NB4 (cell line): Measurements from ENCODE around the gene TIPRL.
"Not testable (repeated sequence)": the region's sequence is repeated elsewhere in the genome, so short reads cannot be mapped to it uniquely, and the experiment has no call there.

Experiments used
- DNase-seq: peaks from one replicate; pipeline ENCODE4 v3.0.0; 2010; ENCODE audit warnings: low read depth
- H3K4me3 ChIP-seq: one replicate; pipeline ENCODE4 v1.5.1; 2011; ENCODE audit warnings: mild to moderate bottlenecking, low read depth, low read length, moderate library complexity
- CTCF ChIP-seq: IDR thresholded peaks from one replicate; pipeline ENCODE4 v1.5.1; 2012; ENCODE audit warnings: low read depth, low read length
- MAX ChIP-seq: IDR thresholded peaks from 2 replicates; pipeline ENCODE4 v1.6.1; 2011; ENCODE audit warnings: low read depth, low read length
- MYC ChIP-seq: IDR thresholded peaks from 2 replicates; pipeline ENCODE4 v1.6.1; 2011; ENCODE audit warnings: low read depth, low read length
- POLR2A ChIP-seq: IDR thresholded peaks from 2 replicates; pipeline ENCODE4 v1.6.1; 2011; ENCODE audit warnings: mild to moderate bottlenecking; ENCODE audit not compliant: insufficient read length; ENCODE audit errors: extremely low read depth

Gene TIPRL

GRCh38 chr1:168190403-168190802, 11.6 kb downstream of the TIPRL start:
- no peak for DNase-seq
- H3K4me3 ChIP-seq = no peak overlapping the region
- TF ChIP-seq POLR2A = no peak

GRCh38 chr1:168195199-168196135, 16.7 kb downstream of the TIPRL start:
- TF ChIP-seq CTCF = no peak
- no peak for TF ChIP-seq MAX
- no peak for TF ChIP-seq MYC
- TF ChIP-seq POLR2A = no peak
- no peak for DNase-seq
- H3K4me3 ChIP-seq = no peak overlapping the region

- DNase-seq = no peak
- H3K4me3 ChIP-seq = no peak overlapping the region
- TF ChIP-seq MYC (no peak), POLR2A (no peak), MAX (no peak), CTCF (no peak)
Observed at GRCh38 chr1:168199056-168199455, 20.3 kb downstream of the TIPRL start.

- DNase-seq = peak; percentile 60
- H3K4me3 ChIP-seq = no peak overlapping the region
Observed at GRCh38 chr1:168202941-168203654, 24.3 kb downstream of the TIPRL start.

GRCh38 chr1:168206111-168206510, 27.3 kb downstream of the TIPRL start:
- TF ChIP-seq CTCF (no peak), MAX (no peak), POLR2A (no peak)
- no peak overlapping the region for H3K4me3 ChIP-seq
- no peak for DNase-seq

More at GRCh38 chr1:168202941-168203654, 24.3 kb downstream of the TIPRL start:
- TF ChIP-seq POLR2A (no peak), MAX (no peak), MYC (no peak), CTCF (no peak)

GRCh38 chr1:168207673-168208072, 28.9 kb downstream of the TIPRL start:
- not testable (repeated sequence) for DNase-seq, H3K4me3 ChIP-seq

GRCh38 chr1:168210312-168210711, 31.6 kb downstream of the TIPRL start:
- no peak overlapping the region for H3K4me3 ChIP-seq
- TF ChIP-seq POLR2A (no peak), CTCF (no peak), MYC (no peak), MAX (no peak)
- no peak for DNase-seq
